Left ventricle myocardium inferior (tissue), 1 donor: ENCODE data around the gene METTL27. TPM values are rescaled to one million over a fixed set of nuclear protein-coding genes. Genes with fewer than 3 reads are reported as not detected.
A peak's percentile ranks its signal among the peaks of the same experiment; 100 is the strongest.

ENCODE experiments used
- DNase-seq: peaks from one replicate; pipeline ENCODE4 v3.0.0-alpha.2; 2020
- H3K27ac ChIP-seq: fragments of 200-600 bp; replicated peaks from 2 replicates; pipeline ENCODE4 v1.8.0; 2021
- H3K27me3 ChIP-seq: fragments of 200-600 bp; 2 replicates; pipeline ENCODE4 v1.8.0; 2021; ENCODE audit warnings: low read depth
- H3K36me3 ChIP-seq: fragments of 200-600 bp; 2 replicates; pipeline ENCODE4 v1.8.0; 2021
- H3K4me1 ChIP-seq: fragments of 200-600 bp; 2 replicates; pipeline ENCODE4 v1.8.0; 2021
- H3K4me3 ChIP-seq: fragments of 200-600 bp; 2 replicates; pipeline ENCODE4 v1.8.0; 2021; ENCODE audit warnings: mild to moderate bottlenecking, moderate library complexity
- H3K9me3 ChIP-seq: fragments of 200-600 bp; replicated peaks from 2 replicates; pipeline ENCODE4 v1.8.0; 2021
- CTCF ChIP-seq: fragments of 200-600 bp; IDR thresholded peaks from 2 replicates; pipeline ENCODE4 v1.8.0; 2021; ENCODE audit warnings: antibody characterized with exemption, mild to moderate bottlenecking, borderline replicate concordance
- intact Hi-C: fragments of 100-400 bp; cut with micrococcal nuclease; formaldehyde crosslinking; loops from one replicate; pipeline ENCODE4 v1.11.0; 2022
- total RNA-seq: library from RNA; stranded (reverse); fragmentation: NEBNext Ultra II Directional; extraction: Animal tissue kit (Norgen Biotek cat#: 25700); gene quantifications from one replicate; pipeline ENCODE4 v1.2.1, GENCODE V29; 2021
- donor health status: DM: no; HTN: yes; CAD: no; lungs with severe emphysema.

The METTL27 gene
- total RNA-seq, 1 donor from 2014 or later = 0.44 TPM

DNA sequence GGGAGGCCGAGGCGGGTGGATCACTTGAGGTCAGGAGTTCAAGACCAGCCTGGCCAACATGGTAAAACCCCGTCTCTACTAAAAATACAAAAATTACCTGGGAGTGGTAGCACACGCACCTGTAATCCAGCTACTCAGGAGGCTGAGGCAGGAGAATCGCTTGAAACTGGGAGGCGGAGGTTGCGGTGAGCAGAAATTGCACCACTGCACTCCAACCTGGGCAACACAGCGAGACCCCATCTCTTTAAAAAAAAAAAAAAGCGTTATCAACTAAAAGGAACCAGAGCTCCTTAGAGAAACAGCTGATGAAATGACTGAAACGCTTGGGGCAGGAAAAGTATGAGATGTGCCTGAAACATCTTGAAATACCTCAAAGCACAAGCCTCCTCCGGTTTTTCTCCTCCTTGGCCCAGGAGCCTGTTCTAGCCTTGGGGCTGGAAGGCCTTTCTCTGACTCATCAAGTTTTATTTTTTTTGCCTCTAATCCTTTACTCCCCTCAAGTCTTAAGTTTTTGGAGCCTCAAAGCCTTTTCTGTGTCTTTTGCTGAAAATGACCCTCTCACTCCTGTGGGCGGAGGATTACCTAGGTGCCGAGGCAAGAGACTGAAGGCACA is 2.6 kb upstream of the METTL27 start:
- Histone ChIP-seq H3K9me3 (no peaks in the 10 kb centered on the region), H3K36me3 (no peaks in the 10 kb centered on the region), H3K27me3 (no peaks in the 10 kb centered on the region), H3K27ac (peak overlapping the region; percentile 3), H3K4me3 (no peak overlapping the region), H3K4me1 (peaks cover 12% of the 10 kb centered on the region)
- intact Hi-C loops = no loop called here
- no peak for DNase-seq
- no peak for TF ChIP-seq CTCF

DNA sequence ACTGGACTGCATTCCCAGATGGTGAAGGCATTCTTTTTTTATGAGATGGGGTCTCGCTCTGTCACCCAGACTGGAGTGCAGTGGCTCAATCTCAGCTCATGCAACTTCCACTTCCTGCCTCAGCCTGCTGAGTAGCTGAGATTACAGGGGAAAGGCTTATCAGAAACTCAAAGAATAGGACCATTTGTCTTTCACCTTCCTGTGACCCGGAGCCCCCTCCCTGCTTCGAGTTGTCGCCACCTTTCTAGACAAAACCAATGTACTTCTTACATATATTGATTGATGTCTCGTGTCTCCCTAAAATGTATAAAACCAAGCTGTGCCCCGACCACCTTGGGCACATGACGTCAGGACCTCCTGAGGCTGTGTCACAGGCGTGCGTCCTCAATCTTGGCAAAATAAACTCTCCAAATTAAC is 1.8 kb upstream of the METTL27 start:
- H3K27me3 ChIP-seq = no peaks in the 10 kb centered on the region
- H3K27ac ChIP-seq = no peak overlapping the region
- no peaks in the 10 kb centered on the region for H3K36me3 ChIP-seq
- no peak for TF ChIP-seq CTCF
- peaks cover 12% of the 10 kb centered on the region for H3K4me1 ChIP-seq
- DNase-seq = no peak
- H3K9me3 ChIP-seq = no peaks in the 10 kb centered on the region
- H3K4me3 ChIP-seq = no peak overlapping the region
- intact Hi-C loops = no loop called here

- intact Hi-C loops = no loop called here
- DNase-seq = no peak
Measured at GRCh38 chr7:73841689-73842066, 638 bp downstream of the METTL27 start.

DNA sequence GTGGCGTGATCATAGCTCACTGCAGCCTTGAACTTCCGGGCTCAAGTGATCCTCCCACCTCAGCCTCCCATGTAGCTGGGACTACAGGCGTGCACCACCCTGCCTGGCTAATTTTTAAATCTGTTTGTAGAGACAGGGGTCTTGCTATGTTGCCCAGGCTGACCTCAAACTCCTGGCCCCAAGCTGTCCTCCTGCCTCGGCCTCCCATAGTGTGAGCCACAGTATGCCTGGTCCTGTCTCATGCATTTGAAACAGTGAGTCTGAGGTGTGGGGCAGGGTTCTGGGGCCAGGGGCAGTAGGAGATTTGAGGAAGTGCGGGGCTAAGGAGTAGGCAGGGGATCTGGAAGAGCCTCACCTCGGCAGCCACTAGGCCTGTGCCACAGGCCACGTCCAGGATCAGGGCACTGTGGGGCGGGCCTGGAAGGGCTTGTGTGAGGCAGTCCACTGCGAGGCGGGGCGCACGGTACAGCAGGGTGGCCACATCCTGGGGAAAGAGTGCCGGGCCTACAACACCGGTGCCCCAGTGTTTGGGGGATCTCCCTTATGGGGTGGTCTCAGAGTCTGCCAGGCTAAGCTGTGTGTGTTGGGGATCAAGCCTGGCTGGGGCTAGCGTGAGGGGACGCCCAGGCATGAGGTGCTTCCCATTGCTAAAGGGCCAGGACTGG is 1.5 kb downstream of the METTL27 start:
- no peaks in the 10 kb centered on the region for H3K27me3 ChIP-seq
- H3K9me3 ChIP-seq = no peaks in the 10 kb centered on the region
- no peak for DNase-seq
- H3K27ac ChIP-seq = no peak overlapping the region
- H3K4me3 ChIP-seq = no peak overlapping the region
- H3K4me1 ChIP-seq = peaks cover 12% of the 10 kb centered on the region
- TF ChIP-seq CTCF = no peak
- intact Hi-C loops = no loop called here
- H3K36me3 ChIP-seq = no peaks in the 10 kb centered on the region

More at GRCh38 chr7:73841689-73842066, 638 bp downstream of the METTL27 start:
- Histone ChIP-seq H3K27ac (no peak overlapping the region), H3K4me1 (peaks cover 12% of the 10 kb centered on the region), H3K4me3 (peak overlapping the region; percentile 73), H3K27me3 (no peaks in the 10 kb centered on the region), H3K36me3 (no peaks in the 10 kb centered on the region), H3K9me3 (no peaks in the 10 kb centered on the region)
- TF ChIP-seq CTCF = no peak

- H3K9me3 ChIP-seq = no peaks in the 10 kb centered on the region
- H3K36me3 ChIP-seq = no peaks in the 10 kb centered on the region
- intact Hi-C loops = no loop called here
- TF ChIP-seq CTCF = no peak
- H3K4me3 ChIP-seq = no peak overlapping the region
- H3K27me3 ChIP-seq = no peaks in the 10 kb centered on the region
- DNase-seq = no peak
- H3K4me1 ChIP-seq = peaks cover 12% of the 10 kb centered on the region
- no peak overlapping the region for H3K27ac ChIP-seq
Measured at GRCh38 chr7:73839743-73840714, 2.3 kb downstream of the METTL27 start.
